Stimulated activated CD4-positive, alpha-beta T cell treated with anti-CD3 and anti-CD28 coated beads, Interleukin-15, amount 100 ng/mL, for 24 hours (primary cell): ENCODE data around the gene BRME1.
"Not testable (repeated sequence)": the region's sequence is repeated elsewhere in the genome, so short reads cannot be mapped to it uniquely, and the experiment has no call there.

Experiments used
- DNase-seq: peaks from one replicate; pipeline ENCODE4 v3.0.0-alpha.2; 2020

BRME1 gene

GRCh38 chr19:13864667-13865570 is 41.0 kb downstream of the BRME1 start:
- DNase-seq = no peak

GRCh38 chr19:13864046-13864666 is 41.8 kb downstream of the BRME1 start:
- DNase-seq = no peak

DNA sequence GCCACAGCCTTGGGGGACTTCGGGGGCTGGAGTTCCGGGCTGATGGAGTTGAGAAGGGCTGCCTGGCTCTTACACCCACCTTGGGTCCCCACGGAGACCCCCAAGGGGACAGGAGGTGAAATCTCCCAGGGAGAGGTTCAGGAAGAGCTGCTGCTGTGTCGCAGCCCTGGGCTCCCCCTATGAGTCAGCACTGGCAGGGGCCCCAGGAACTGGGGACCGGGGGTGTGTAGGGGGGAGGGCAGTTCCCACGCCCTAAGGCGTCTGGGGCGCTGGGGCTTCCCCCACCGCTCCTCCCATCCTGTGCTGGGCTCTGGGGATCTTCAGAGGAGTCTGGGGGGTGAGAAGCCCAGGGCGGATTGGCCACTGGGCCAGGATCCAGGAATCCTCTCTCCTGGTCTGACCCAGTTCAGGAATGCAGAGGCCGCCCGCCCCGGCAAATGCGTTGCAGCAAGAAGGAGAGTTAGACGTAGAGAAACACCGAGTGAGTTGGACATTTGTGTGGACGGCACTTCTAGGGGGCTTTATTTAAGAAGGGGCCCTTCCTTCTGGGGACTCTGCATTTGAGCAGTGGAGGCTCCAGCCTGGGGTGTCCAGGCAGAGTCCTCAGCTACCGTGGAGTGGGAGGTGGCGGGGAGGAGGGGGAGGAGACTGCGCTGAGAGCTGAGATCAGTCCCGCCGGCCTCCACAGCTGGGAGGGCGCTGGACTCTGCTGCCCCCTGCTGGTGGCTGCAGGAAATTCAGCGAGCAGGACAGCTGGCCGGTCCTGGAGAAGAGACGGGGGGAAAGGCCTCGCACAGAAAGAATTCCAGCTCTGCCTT is 44.0 kb downstream of the BRME1 start:
- peak; percentile 92 for DNase-seq

- no peak for DNase-seq
These were observed 44.6 kb downstream of the BRME1 start for GRCh38 chr19:13861392-13861713.

GRCh38 chr19:13860679-13861391 is 45.1 kb downstream of the BRME1 start:
- DNase-seq = no peak

GRCh38 chr19:13859361-13859880 is 46.5 kb downstream of the BRME1 start:
- DNase-seq = no peak

- DNase-seq = no peak
These were observed 49.4 kb downstream of the BRME1 start for GRCh38 chr19:13856497-13856896.

GRCh38 chr19:13852171-13852707 is 53.7 kb downstream of the BRME1 start:
- not testable (repeated sequence) for DNase-seq

DNA sequence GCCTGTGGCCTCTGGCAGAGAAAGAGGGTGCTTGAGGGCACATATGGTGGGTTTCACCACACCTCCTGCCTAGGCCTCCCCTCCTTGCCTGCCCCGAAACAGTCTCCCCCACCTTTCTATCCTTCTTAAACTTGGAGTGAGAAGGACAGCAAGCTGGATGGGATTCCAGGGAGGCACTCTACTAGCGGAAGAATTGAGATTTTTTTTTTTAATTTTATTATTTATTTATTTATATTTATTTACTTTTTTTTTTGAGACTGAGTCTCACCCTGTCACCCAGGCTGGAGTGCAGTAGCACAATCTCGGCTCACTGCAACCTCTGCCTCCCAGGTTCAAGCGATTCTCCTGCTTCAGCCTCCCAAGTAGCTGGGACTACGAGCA is 54.2 kb downstream of the BRME1 start:
- not testable (repeated sequence) for DNase-seq

DNA sequence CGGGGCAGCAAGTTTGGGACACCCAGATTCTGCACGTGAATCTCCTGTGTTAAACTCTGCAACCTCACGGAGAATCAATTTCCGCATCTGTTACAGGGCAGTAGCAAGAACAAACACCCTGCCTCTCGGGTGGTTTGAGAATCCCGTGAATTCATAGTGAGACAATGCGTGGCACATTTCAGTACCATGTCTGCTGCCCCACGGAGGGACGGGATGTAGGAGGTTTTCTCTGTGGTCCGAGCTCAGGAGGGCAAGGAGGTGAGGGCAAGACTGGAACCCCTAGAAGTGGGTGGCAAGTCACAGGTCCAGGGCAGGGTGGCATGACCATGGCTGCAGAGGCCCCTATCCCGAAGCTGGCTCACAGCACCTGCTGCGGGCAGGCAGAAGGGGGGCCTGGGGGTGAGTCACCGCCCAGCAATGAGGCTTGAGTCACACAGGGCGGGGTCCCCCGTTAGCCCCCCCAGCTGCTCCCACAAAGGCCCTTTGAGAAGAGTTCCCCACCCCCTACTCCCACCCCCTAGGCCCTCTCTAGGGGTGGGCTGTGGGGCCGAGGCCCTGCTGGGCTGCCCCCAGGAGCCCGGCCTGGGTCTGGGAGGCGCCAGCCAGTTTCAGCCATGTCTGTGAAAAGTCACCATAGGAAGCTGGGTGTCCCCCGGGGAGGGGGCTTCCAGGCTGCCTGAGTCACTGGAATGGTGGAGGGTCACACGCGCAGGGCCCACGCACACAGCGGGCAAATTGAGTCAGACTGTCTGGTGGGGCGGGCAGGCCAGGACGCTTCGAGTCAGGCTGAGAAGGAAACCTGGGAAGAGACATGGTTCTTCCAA is 54.8 kb downstream of the BRME1 start:
- DNase-seq = peak; percentile 69

GRCh38 chr19:13849991-13850909 is 55.7 kb downstream of the BRME1 start:
- DNase-seq = peak; percentile 82

- no peak for DNase-seq
These were observed 56.9 kb downstream of the BRME1 start for GRCh38 chr19:13848798-13849676.

DNA sequence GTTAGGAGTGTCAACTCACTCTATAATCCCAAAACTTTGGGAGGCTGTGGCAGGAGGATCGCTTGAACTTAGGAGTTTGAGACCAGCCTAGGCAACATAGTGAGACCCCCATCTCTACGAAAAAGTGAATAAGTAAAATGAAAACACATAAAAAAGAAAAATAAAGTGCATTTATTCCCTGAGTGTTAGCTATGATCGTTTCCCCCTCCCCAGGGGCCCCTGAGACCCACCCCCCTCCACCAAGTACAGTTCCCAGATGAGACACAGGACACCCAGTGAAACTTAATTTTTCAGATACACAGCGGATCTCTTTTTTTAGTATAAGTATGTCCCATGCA is 57.6 kb downstream of the BRME1 start:
- DNase-seq = no peak

DNA sequence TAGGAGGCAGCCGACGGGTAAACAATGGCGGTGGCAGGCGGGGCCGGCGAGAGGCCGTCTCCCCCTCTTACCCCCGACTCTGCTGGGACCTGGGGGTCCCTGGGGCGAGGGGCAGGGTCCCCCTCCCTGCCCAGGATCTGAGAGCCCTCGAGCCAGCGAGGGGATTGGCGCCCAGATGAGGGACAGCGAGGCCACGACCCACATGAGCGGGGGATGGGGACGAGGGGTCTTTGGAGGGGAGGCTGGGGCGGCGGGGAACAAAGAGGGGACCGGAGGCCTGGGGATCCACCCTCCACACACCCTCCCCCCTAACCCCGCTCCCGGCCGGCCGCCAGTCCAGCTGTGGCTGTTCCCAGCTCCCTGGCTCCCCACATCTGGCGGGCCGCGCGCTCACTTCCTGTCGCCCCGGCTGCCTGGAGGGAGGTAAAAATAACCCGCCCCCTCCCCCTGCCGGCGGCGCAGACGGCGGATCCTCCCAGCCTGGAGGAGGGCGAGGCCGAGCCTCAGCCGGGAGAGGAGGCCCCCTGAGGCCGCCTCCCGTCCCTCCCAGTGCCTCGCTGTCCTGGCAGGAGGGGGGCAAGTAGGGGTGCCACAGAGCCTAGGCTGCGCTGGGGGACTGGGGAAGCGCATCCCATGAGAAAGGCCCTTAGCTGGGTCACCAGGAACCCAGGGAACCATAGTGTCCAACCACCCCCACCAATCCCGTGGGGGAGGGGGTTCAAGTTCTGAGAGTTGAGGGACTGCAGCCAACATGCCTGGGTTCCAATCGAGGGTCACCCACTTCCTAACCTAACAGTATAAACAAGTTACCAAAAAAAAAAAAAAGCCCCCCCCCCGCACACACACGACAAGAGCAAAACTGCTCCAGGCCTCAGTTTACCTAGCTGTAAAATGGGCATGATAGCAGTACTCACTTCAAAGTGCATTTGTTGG is 58.2 kb downstream of the BRME1 start:
- DNase-seq = peak; percentile 90

DNA sequence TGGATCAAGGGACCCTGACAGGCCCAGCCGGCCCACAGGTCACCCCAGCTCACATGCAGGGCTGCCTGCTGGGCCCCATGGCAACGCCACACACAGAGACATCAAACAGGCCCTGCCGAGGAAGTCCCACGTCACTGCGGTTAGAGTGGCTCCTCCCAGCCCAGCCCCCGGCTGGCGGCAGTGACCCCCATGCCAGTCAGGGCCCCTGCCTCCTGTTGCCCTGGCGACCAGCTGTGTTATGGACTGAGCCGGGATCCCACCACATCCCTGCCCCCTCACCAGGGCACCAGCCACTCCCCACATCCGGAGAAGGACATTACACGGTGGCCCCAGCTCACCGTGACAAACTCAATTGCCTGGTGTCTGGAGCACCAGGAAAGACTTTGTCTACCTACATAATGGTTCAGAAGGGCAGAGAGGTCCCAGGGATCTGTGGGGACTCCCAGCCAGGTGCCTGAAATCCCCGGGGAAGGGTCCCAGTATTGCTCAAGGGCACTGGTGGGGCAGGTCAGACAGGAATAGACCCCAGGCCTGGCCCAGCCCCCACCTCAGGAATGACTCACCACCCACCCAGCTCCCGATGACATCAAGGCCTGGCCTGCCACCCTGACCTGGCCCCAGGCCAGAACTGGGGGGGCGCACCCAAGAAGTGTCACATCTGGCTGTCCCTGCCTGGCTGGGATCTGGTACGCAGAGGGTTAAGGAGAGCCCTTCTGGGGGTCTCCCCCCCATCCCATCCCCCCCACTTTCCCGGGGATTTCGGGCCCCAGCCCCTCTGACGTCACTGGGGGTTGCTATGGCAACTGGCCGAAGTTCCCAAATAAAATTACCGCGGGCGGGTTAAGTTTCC is 59.1 kb downstream of the BRME1 start:
- peak; percentile 96 for DNase-seq

- DNase-seq = no peak
These were observed 61.7 kb downstream of the BRME1 start for GRCh38 chr19:13844130-13844631.
